Placental epithelial cell (primary cell): ENCODE results near the gene FGF10. TPM values are rescaled to one million over a fixed set of nuclear protein-coding genes. Genes with fewer than 3 reads are reported as not detected.

Experiments
- total RNA-seq: library from RNA; depleted of rRNA; stranded (reverse); fragments of >200 nt; gene quantifications from 2 replicates; pipeline ENCODE4 v1.2.3, GENCODE V29; 2012

FGF10 gene
- total RNA-seq: not detected in 2 replicates

DNA sequence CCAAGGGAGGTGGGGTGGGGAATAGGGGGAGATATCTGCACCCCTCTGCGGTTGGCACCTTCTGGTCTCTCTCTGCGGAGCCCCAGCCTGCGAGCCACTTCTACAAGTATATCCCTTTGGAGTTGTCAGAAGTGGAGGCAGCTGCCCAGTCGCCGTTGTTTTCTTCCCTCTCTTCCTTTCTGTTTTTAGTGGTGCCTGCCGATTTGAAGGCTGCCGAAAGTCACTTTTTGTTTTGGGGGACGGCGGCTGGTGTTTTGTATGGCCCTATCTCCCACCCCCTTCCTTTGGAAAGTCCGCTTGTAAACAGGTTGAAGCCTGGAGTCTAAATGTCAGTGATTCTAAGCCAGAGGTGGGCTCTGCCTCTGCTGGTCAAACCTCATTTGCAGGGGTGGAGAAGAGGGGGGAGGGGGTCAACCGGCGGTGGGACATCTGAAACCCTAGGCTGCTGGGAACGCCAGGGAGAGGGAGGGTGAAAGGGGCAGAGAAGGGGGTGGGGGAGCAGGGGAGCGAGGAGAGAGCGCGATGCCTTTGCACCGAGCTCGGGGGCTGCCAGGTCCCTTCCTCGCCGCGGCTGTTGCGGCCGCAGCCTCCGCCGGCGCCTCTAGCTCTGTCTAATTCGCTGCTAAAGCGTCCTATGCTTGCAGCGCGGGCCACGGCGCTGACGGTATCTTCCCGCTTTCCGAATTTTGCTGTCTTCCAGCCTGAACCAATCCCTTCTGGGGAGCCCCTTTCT is at the start of gene FGF10:
TSS of gene FGF10 (minus strand) at position 331 of the 733 bp plus-strand sequence. CDS start 738 bp downstream, outside the sequence.

